Stimulated activated CD4-positive, alpha-beta T cell treated with anti-CD3 and anti-CD28 coated beads, Interleukin-1b, Interleukin-23, amount 100 ng/mL, for 24 hours (primary cell): ENCODE measurements around the gene RFX4.

Experiments used
- DNase-seq, 4 experiments: peaks; one replicate each; pipeline ENCODE4 v3.0.0-alpha.2; 2020; ENCODE audit warnings: low read depth in 4 of 4, low spot score in 1 of 4

The RFX4 gene

DNA sequence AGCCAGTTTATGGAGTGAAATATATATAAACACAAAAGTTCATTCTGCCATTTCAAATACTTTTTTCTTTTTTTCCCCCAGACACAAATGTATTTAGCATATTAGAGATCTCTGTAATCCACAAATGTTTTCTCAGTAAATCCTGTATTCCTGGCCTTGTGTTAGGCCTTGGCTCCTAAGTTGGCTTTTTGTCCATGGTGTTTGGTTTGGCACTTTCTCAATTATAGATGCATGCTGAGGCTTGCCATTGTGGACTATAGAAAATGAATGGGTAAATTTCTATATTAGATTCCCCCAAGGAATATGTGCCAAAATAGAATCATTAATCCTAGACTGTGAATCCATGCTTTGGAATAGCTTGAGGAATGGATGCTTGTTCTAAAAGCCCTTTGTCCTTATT lies 208.7 kb downstream of the RFX4 start:
- no peak for DNase-seq

DNA sequence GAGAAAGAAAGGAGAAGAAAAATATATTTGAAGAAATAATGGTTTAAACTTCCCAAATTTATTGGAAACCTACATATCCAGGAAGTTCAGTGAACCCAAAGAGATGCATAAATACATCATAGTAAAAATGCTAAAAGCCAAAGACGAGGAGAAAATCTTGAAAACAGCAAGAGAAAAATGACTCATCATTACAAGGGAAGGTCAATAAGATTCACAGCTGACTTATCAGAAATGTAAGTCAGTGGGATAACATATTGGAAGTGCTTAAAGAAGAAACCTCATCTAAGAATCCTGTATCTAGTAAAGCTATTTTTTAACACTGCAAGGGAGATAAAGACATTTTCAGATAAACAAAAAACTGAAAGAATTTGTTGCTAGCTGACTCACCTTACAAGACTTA lies 211.6 kb downstream of the RFX4 start:
- DNase-seq, result no peak

DNA sequence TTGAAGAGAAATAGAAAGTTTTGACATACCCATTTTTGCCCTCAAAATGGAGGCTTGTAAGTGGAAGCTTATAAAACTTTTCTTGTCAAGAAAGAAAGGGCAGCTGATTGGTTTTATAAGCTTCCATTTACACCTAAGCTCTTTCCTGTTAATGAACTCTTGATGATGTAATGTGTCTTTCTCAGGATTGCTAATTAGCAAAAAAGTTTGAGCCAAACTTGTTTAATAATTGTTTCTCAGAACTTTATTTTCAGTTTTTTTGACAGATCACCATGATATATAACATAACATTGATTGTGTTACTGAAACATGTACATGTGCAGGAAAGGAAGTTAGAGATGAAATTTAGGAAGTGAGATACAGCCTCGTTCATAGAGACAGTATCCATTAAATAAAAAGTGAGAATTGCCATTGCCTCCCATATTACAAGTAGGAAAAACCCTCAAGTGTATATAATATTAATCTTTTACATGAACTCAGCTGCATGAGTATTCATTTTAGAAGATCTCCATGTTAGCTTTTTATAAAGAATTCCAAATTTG lies 218.4 kb downstream of the RFX4 start:
- DNase-seq, result no peak

DNA sequence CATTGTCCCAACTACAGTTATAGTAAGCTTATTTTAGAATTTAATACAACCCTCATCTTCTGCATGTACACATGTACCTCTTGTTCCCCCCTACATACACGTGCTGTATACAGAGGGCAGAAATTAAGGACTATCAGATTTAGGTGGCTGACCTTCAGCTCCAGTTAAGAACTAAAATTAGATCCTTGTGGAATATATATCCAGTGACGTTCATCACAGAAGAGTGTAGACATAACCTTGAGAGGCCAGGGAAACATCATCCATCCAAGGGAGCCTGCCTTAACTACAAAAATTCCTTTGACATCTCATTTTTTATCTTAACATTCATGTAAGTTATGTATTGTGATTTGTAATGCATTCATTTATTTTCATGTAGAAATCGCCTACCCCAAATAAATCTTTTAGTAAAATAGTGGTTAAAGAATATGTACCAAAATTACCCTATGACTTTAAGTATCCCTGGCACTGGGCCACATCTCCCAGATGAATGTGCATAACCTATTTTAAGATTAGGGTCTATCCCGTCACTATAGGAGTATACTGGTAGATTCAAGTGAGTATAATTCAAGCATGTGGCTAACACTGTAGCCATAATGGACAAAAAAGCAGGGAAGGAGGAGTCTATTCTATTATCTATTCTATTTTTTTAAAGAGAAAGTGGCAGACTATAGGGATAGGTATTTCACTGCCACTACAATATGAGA lies 219.2 kb downstream of the RFX4 start:
- no peak for DNase-seq

DNA sequence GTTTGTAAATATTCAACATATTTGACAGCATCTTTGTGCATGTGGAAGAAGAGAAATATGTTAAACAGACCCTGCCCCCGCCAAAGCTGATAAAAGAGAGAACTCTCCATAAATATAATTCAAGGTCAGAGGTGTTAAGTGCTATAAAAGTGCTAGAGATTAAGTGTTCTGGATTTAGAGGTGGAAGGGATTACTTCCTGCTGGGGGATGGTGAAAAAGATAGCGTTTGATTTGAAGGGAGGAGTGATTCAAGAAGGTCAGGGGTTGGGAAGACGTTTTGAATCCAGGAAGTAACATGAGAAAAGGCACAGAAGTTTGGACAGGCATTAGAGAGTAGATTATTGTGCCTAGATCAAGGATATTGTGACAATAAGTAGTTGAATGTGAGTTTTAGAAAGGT lies 221.9 kb downstream of the RFX4 start:
- DNase-seq, result no peak
